Ectodermal cell (in vitro differentiated cells): Measurements from ENCODE around the gene PYDC1.
A peak's percentile ranks its signal among the peaks of the same experiment; 100 is the strongest.
"Not testable (repeated sequence)": the region's sequence is repeated elsewhere in the genome, so short reads cannot be mapped to it uniquely, and the experiment has no call there.

Source experiments
- H3K27ac ChIP-seq: 2 replicates; pipeline ENCODE4 v1.7.0; 2013; ENCODE audit warnings: mild to moderate bottlenecking, low read depth, low read length; ENCODE audit not compliant: insufficient read depth, poor library complexity, severe bottlenecking
- H3K27me3 ChIP-seq: 2 replicates; pipeline ENCODE4 v1.7.0; 2013; ENCODE audit warnings: mild to moderate bottlenecking, low read length; ENCODE audit not compliant: insufficient read depth, control insufficient read depth, poor library complexity, severe bottlenecking
- H3K36me3 ChIP-seq: one replicate; pipeline ENCODE4 v1.7.0; 2013; ENCODE audit warnings: low read length; ENCODE audit not compliant: control insufficient read depth, insufficient read depth
- H3K4me1 ChIP-seq: one replicate; pipeline ENCODE4 v1.7.0; 2013; ENCODE audit warnings: low read length; ENCODE audit not compliant: control insufficient read depth, insufficient read depth
- H3K4me3 ChIP-seq: 2 replicates; pipeline ENCODE4 v1.7.0; 2013; ENCODE audit warnings: low read depth, low read length, control low read depth; ENCODE audit not compliant: insufficient read depth
- H3K9me3 ChIP-seq: 2 replicates; pipeline ENCODE4 v1.7.0; 2013; ENCODE audit warnings: mild to moderate bottlenecking, low read length, moderate library complexity; ENCODE audit not compliant: control insufficient read depth
- WGBS, 2 experiments: methylation state at CpG; one replicate each; pipeline ENCODE4 v1.1.7; 2013; ENCODE audit warnings: missing lambda C conversion rate in 2 of 2; 5-methylcytosine and 5-hydroxymethylcytosine counted together

Gene PYDC1

DNA sequence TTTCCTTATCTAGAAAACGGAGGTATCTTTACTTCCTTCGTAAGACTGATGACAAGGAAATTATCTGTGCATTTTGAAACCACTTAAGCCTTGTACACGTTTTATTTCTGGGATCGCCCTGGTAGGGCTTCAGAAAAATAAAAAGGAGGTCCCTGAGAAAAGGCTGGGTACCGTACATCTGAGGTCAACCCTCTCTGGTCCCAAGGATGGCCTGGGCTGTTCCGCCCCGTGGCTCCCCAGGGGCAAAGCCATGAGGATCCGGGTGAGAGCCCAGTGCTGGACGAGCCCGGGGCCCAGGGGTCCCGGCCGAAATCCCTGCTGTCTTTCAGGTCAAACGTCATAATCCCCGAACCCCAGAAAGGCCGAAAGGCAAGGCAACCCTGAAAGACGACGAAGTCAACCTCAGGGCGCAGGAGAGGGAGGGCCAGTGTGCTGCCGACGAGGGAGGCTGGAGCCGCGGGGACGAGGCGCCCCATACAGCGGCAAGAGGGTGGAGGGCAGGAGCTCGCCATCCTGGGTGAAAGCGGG lies 37.7 kb downstream of the PYDC1 start:
- no peaks in the 10 kb centered on the region for H3K27me3 ChIP-seq
- peak overlapping the region; percentile 96 for H3K27ac ChIP-seq
- WGBS, 2 experiments, result 7 to 9% methylated on average over 27 of the region's 27 CpGs
- H3K36me3 ChIP-seq, result peaks cover 7% of the 10 kb centered on the region
- no peaks in the 10 kb centered on the region for H3K9me3 ChIP-seq
- H3K4me3 ChIP-seq, result peak overlapping the region; percentile 98
- peaks cover 13% of the 10 kb centered on the region for H3K4me1 ChIP-seq

DNA sequence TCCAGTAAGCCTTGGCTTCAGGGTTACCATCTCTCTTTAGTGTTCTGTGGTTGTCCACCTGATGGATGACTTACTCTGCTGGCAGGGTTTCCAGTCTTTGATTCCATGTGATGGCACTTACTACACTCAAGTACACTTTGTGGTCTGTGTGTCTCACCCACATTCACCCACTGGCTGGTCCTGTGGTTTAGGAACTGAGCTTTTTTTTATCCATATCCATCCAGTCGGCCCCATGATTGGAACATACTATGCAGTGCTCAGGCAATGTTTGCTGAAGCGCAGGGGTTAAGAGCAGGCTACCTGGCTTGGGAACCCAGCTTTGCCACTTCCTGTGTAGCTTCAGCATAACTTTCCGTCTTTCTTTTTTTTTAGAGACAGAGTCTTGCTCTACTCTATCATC lies 39.8 kb downstream of the PYDC1 start:
- Histone ChIP-seq H3K27me3 (no peaks in the 10 kb centered on the region), H3K4me3 (no peak overlapping the region), H3K4me1 (peaks cover 7% of the 10 kb centered on the region), H3K36me3 (no peaks in the 10 kb centered on the region), H3K27ac (peak overlapping the region; percentile 55), H3K9me3 (no peaks in the 10 kb centered on the region)
- 91 to 97% methylated on average over 3 of the region's 3 CpGs for WGBS, 2 experiments

DNA sequence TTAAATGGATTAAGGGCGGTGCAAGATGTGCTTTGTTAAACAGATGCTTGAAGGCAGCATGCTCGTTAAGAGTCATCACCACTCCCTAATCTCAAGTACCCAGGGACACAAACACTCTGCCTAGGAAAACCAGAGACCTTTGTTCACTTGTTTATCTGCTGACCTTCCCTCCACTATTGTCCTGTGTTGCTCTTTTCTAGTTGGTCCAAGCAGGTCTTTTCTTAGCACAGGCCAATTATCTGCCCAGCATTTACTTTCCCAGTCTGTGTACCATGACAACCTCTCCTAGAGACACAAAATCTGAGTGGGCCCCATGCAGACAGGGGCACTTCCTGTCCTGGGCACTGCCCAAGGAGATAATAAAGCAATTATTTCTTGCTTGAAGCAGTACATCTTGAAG lies 46.9 kb downstream of the PYDC1 start:
- not testable (repeated sequence) for H3K36me3 ChIP-seq, H3K9me3 ChIP-seq, H3K4me3 ChIP-seq, H3K27me3 ChIP-seq, H3K4me1 ChIP-seq
- H3K27ac ChIP-seq, result peak overlapping the region; percentile 52
- WGBS, 2 experiments, result no CpG with 5 or more reads among the region's 2 CpGs

DNA sequence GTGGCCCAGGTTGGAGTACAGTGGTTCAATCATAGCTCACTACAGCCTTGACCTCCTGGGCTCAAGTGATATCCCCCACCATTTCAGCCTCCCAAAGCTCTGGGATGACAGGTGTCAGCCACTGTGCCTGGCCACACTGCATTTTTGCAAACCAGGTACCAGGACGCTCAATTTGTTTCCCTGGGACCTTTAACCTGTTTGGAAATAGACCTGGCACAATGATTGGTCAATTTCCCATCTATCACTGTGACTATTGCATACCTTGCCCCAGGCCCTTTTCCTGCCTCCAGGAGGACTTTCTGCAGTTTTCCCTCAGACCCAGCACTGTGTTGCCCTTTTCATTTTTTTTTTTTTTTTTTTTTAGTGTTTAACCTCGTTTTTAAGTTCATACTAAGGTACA lies 48.1 kb downstream of the PYDC1 start:
- Histone ChIP-seq H3K27ac (no peak overlapping the region), H3K4me1 (peaks cover 9% of the 10 kb centered on the region), H3K27me3 (no peaks in the 10 kb centered on the region), H3K36me3 (no peaks in the 10 kb centered on the region), H3K4me3 (no peak overlapping the region), H3K9me3 (no peaks in the 10 kb centered on the region)
- WGBS, 2 experiments, result 85 to 86% methylated on average over 1 to 2 of the region's 2 CpGs

DNA sequence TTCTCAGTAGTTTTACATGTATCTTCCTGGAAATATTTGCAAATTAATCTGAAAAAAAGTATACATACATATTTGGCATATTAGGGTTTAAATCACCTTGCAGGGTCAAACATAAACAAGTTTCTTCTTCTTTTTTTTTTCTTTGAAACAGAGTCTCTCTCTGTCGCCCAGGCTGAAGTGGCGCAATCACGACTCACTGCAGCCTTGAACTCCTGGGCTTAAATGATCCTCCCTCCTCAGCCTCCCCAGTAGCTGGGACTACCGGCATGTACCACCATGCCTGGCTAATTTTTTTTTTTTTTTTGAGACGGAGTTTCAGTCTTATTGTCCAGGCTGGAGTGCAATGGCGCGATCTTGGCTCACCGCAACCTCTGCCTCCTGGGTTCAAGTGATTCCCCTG lies 49.6 kb downstream of the PYDC1 start:
- Histone ChIP-seq H3K9me3 (no peaks in the 10 kb centered on the region), H3K4me1 (peaks cover 9% of the 10 kb centered on the region), H3K4me3 (no peak overlapping the region), H3K36me3 (no peaks in the 10 kb centered on the region), H3K27ac (no peak overlapping the region), H3K27me3 (no peaks in the 10 kb centered on the region)
- WGBS, 2 experiments, result 91% methylated on average over 8 of the region's 8 CpGs
